PC-3 (cell line): ENCODE measurements around the gene GRIN3A.

Experiments used
- EZH2phosphoT487 ChIP-seq: fragments of 300-600 bp; sonication (generic); IDR thresholded peaks from 2 replicates; pipeline ENCODE4 v1.6.1; 2018; ENCODE audit warnings: mild to moderate bottlenecking, antibody characterized with exemption, low read length, borderline replicate concordance
- TF ChIP-seq, protein P1 (sequence below): fragments of 300-600 bp; sonication (generic); conservative IDR thresholded peaks from 2 replicates; pipeline ENCODE4 v1.5.1; 2017; ENCODE audit warnings: antibody characterized with exemption, low read depth, mild to moderate bottlenecking, low read length

GRCh38 chr9:101587332-101588043 is 151.0 kb downstream of the GRIN3A start:
- TF ChIP-seq, protein P1, sequence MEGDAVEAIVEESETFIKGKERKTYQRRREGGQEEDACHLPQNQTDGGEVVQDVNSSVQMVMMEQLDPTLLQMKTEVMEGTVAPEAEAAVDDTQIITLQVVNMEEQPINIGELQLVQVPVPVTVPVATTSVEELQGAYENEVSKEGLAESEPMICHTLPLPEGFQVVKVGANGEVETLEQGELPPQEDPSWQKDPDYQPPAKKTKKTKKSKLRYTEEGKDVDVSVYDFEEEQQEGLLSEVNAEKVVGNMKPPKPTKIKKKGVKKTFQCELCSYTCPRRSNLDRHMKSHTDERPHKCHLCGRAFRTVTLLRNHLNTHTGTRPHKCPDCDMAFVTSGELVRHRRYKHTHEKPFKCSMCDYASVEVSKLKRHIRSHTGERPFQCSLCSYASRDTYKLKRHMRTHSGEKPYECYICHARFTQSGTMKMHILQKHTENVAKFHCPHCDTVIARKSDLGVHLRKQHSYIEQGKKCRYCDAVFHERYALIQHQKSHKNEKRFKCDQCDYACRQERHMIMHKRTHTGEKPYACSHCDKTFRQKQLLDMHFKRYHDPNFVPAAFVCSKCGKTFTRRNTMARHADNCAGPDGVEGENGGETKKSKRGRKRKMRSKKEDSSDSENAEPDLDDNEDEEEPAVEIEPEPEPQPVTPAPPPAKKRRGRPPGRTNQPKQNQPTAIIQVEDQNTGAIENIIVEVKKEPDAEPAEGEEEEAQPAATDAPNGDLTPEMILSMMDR: no peak
- no peak for TF ChIP-seq EZH2phosphoT487
